ENCODE data around the gene MAPKAP1.

Gene MAPKAP1

DNA sequence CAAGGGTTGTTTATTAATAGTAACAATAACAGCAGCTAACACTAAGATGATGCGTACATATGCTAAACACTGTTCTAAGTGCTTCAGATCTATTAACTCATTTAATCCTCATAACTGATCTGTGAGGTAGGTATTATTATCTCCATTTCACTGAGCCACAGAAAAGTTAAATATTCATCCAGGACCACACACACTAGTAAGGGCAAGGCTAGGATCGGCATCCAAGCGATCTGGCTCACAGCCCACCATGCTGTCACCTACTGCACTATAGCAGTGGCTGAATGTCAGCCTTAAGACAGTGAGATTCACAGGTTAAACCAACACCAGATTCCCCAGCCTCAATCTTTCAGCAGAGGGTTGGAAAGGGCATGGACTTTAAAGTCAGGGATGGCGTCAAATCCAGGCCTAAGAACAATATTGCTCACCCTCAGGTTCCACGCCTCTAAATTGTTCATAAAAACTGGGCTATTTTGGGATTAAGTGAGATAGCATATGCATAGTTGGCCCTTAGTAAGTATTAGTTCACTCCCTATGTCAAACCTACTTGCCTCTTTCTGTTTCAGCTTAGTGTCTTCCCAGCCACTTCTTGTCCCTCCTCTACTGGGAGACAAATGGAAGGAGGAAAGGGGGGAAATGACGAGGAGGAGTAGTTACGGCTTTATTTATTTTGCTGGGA is 150.8 kb downstream of the MAPKAP1 start:
- no peak for DNase-seq

GRCh38 chr9:125554726-125555125 is 152.3 kb downstream of the MAPKAP1 start:
- no peak for DNase-seq

DNA sequence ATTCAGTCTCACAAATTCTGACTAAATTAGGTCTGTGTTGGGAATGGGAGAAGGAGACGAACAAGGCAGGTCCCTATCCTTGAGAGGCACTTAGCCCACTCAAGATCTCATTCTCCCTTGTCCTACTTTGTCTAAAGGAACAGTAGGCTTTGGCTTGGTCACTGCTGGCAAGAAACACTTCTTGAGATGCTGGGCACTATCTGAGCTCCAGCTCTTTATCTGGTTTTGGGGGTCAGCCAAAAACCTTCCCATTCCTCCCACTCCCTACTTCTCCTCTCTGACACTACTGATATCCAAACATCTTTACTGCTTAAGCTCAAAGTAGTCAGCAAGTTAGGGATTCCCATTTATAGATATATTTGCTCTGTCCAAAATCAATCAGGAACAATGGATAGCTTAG is 155.2 kb downstream of the MAPKAP1 start:
- DNase-seq: no peak

DNA sequence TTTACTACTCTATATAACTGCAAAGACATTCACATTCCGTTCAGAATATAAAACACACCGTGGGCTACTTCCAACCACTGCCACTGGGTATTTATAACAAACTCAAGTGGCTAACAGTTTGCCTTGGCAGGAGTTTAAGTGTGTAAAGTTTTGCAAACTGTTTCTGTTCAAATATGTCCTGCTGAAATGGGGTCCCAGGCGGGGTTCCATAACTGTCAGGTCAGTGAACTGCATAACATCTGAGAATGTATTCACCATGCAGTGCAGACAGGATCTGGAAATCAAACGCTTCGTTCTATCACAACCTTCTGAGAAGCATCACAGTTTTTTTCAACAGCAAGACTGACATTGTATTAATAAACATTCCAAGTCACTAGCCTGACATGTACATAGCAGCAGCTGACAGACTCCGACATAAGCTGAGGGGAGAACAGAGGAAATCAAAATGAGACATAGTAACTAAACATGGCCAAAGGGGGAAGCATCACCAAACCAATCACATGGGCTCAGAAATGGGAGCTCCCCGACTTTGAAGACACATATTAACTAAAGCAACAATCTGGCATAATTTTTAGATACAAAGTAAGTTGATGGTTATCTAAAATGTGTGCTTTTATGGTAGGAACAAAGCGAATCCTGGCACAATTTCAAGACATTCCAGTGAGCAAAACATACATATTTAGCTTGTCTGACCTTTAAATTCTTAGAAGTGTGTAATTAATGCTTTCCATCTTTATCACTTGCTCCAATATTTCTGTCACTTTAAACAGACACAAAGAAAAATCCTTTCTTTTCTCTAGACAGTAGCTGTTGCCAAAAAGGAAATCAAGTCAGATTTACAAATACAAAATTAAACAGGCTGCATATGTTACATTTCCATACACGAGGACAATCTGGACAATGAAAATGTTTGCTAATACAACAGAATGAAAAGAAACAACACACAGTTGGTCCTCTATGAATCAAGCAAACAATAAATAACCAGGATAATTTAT is 156.8 kb downstream of the MAPKAP1 start:
- DNase-seq: no peak

DNA sequence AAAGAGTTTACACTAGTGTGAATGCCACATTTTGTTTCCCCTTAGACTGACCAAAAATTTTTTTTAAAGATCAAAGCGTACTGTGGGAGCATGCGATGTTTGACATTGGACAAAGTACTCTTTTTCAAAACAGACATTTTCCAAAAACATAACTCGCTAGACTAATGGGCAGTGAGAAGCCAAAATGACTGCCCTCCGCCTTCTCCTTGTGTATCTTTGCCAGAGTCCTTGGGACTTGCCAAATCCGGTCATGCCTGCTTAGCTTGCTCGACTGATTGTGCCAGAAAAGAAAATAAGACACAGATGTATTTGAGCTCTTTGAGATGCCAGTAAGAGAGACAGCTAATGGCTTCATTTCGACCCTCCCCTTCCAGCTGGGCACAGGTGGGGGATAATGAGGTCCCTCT is 157.5 kb downstream of the MAPKAP1 start:
- DNase-seq: no peak

- DNase-seq: no peak
Measured at GRCh38 chr9:125549039-125549438, 158.0 kb downstream of the MAPKAP1 start.

DNA sequence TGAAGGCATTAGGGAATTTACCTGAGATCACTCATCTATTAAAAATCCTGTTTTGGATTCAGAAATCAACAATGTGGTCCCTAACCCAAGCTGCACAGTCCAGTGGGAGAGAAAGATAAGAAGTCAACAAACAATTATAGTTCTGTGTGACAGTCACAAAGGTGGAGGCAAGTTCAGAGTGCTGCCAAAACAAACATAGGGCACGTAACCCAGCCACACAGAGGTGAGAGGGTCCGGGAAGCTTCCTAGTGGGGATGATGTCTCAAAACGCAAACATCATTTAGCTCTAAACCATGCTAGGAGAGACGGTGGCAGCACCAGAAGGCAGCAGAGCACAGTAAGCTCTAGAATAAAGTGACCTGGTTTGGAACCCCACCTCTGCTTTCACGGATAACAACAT is 158.9 kb downstream of the MAPKAP1 start:
- DNase-seq: no peak

- DNase-seq: no peak
Measured at GRCh38 chr9:125547368-125547767, 159.6 kb downstream of the MAPKAP1 start.

- DNase-seq: no peak
Measured at GRCh38 chr9:125545845-125546244, 161.2 kb downstream of the MAPKAP1 start.

DNA sequence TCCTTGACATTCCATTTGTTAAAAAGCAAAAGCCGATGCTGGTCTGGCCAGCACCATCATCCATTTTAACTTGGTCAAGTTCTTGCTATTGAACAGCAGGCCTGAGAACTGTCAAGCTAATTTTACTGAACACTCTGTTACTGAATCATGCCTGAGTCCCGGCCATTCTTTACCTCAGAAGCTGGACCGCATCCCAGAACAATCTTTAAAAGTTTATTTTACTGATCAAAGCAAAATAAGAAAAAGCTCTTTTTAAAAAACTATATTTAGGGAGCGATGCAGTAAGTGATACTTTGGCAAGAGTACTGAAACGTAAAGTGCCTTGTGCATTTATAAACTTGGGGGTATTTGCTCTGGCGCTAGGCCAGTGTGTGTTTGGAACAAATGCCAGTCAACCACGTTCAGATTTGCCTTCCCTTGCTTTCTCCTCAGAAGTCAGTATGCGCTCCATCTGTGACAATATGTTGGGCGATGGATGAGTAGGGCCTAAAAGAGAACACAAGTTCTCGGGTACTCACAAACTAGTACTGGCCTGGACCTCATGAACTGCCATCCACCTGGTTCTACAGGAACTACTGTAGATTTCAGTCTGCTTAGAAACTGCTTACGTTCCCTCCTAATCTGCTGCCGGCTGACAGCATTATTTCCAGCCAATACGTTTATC is 161.9 kb downstream of the MAPKAP1 start:
- no peak for DNase-seq

DNA sequence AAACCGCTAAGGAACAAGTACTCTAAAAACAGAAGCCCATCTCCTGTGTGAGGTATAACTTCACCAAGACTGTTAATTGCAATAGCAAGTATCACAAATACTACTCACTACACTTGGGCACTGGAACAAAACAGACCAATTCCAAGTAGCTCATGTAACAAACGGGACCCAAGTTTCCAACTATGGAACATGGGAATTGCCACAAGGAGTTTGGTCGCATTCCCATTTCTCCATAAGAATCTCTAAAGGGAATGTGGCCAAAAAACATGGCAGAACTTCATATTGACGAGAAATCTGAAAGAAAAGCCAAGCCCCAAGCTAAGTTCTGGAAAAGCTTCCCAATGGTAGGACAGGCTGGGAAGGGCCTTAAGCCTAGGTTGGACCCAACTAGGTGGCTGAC is 162.5 kb downstream of the MAPKAP1 start:
- no peak for DNase-seq

GRCh38 chr9:125541840-125542243 is 165.2 kb downstream of the MAPKAP1 start:
- DNase-seq: no peak

GRCh38 chr9:125540497-125540896 is 166.5 kb downstream of the MAPKAP1 start:
- DNase-seq: no peak

DNA sequence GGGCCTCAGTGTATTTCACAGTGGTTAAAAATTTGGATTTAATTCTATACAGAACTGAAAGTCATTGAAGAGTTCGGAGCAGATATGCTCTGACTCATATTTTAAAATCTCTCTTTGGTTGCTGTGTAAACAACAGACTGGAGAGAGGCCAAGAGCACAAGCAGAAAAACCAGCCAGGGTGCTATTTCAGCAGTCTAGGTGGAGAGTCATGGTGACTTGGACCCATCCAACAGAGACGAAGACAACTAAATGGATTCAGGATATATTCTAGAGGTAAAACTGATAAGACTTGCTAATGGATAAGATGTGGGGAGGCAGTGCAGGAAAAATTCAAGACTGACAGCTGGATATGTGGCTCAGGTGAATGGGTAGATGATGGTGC is 168.9 kb downstream of the MAPKAP1 start:
- DNase-seq: no peak

DNA sequence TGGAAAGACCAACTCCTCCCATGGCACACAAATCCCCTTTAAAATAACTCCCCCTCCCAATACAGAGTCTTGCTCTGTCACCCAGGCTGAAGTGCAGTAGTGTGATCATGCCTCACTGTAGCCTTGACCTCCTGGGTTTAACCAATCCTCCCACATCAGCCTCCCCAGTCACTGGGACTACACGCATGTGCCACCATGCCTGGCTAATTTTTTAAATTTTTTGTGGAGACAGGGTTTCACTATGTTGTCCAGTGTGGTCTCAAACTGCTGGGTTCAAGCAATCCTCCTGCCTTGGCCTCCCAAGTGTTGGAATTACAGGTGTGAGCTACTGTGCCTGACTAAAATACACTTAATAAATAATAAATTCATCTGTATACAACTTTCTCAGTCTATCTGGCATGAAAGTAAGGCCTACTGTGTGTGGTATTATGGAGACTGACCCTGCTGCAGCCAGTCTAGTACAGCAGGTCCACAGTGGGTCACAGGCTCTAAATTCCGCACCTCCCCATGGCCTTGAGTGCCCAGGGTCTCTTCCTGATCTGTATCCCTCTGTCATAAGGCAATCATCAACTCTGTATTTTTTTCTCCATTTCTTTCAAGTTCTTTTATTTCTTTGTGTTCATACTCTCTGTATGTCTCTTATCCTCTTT is 169.4 kb downstream of the MAPKAP1 start:
- DNase-seq: no peak

GRCh38 chr9:125536776-125537175 is 170.2 kb downstream of the MAPKAP1 start:
- DNase-seq: no peak

GRCh38 chr9:125536167-125536772 is 170.7 kb downstream of the MAPKAP1 start:
- no peak for DNase-seq

DNA sequence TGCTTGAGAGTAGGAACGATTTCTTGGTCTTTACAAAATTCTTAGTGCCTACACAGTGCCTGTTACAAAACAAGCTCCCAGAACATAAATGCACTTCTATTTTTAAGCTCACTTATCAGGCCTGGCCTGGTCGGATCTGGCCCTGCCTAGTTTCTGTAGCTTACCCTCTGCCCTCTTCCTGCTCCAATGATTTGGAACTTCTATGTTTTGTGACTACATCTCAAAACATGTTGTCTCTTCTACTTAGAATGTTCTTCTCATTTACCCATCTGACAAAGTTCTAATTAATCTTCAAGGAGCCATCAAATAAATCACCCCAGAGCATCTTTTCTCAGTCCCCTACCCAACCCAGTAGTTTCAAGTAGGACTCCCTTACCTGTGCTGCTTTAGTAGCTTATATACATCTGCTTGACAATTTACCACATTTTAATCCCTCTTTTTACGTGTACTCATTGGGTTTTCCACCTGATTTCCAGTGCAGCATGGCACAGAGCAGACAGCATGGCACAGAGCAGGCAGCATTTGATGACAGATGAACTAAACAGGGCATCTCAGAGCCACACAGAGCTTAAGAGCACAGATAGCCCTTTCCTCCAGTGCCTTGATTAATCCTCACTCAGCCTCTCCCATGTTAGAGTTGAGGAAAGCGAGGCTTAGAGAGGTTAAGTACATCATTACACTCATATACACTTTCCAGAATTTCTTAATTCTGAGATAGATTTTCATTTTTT is 171.9 kb downstream of the MAPKAP1 start:
- DNase-seq: no peak

DNA sequence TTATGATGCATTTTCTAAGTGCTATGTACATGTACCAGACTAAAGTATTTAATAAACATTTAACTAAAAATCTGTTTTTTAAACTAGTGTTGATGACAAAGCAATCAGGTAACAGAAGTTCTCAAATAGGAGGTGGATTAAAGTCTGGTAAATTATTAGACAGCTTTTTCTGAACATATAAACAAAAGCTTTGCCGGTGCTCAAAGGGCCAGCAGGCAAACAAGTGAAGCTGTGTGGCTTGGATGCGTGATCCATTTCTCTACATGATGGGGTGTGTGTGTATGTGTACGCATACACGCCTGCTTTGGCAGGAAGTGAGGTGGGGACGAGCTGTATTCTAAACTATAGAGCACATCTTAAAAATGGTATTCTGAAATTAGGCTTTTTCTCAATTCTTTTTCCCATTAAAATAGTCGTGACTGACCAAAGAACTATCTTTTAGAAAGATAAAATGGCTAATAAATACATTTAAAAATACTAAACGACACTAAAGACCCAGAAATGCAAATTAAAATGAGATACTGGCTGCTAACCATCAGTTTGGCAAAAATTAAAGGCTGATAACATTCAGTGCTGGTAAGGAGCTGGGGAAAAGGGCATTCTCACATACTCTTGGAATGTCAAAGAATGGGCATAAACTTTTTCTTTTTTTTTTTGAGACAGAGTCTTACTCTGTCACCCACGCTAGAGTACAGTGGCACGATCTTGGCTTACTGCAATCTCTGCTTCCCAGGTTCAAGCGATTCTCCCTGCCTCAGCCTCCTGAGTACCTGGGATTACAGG is 174.0 kb downstream of the MAPKAP1 start:
- no peak for DNase-seq

GRCh38 chr9:125532412-125532811 is 174.6 kb downstream of the MAPKAP1 start:
- no peak for DNase-seq

All from bone marrow (tissue), 2 donors.